Mucosa of rectum (tissue), 2 donors: ENCODE data around the gene ZNF397.
A peak's percentile ranks its signal among the peaks of the same experiment; 100 is the strongest.

Experiments used
- H3K27ac ChIP-seq, 2 donors: one replicate each; pipeline ENCODE4 v1.7.0; 2013; ENCODE audit warnings: inconsistent platforms in 2 of 2, low read depth in 2 of 2, low read length in 2 of 2
- H3K27me3 ChIP-seq, 2 donors: one replicate each; pipeline ENCODE4 v1.7.0; 2013; ENCODE audit warnings: low read length in 2 of 2; ENCODE audit not compliant: control insufficient read depth in 2 of 2, insufficient read depth in 2 of 2
- H3K36me3 ChIP-seq, 2 donors: one replicate each; pipeline ENCODE4 v1.7.0; 2013; ENCODE audit warnings: low read length in 2 of 2; ENCODE audit not compliant: control insufficient read depth in 2 of 2, insufficient read depth in 2 of 2
- H3K4me1 ChIP-seq, 2 donors: one replicate each; pipeline ENCODE4 v1.7.0; 2013; ENCODE audit warnings: low read length in 2 of 2, mild to moderate bottlenecking in 1 of 2; ENCODE audit not compliant: control insufficient read depth in 2 of 2, insufficient read depth in 2 of 2
- H3K4me3 ChIP-seq, 2 donors: one replicate each; pipeline ENCODE4 v1.7.0; 2013; ENCODE audit warnings: low read length in 2 of 2
- H3K9ac ChIP-seq, 2 donors: one replicate each; pipeline ENCODE4 v1.7.0; 2013; ENCODE audit warnings: low read length in 2 of 2, low read depth in 1 of 2, mild to moderate bottlenecking in 1 of 2
- H3K9me3 ChIP-seq, 2 donors: one replicate each; pipeline ENCODE4 v1.7.0; 2013; ENCODE audit warnings: low read length in 2 of 2; ENCODE audit not compliant: control insufficient read depth in 2 of 2
- donor health status: healthy.
- donor health status: Normal muscosa, but diverticular disease.

The ZNF397 gene

DNA sequence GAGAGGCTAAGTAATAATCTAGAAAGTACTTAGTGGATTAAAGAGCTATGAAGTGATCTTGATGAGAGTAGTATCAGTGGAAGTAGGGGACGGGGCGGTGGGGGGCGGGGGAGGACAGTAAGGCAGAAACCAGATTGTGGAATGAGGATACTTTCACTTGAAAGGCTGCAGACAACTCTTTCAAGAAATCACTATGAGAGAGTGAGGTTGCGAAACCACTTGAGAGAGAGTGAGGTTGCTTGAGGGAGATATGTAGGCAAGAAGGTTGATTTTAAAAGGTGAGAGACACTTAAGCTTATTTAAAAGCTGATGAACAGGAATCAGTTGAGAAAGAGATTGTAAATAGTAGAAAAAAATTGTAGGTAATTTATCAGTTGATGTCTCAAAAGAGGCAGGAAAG lies 3.8 kb downstream of the ZNF397 start:
- peaks cover 47 to 60% of the 10 kb centered on the region in 2 donors for H3K36me3 ChIP-seq
- no peaks in the 10 kb centered on the region for H3K27me3 ChIP-seq
- no peak overlapping the region for H3K9ac ChIP-seq
- H3K27ac ChIP-seq: no peak overlapping the region
- no peak overlapping the region for H3K4me3 ChIP-seq
- H3K4me1 ChIP-seq: peaks cover 2 to 9% of the 10 kb centered on the region in 2 donors
- H3K9me3 ChIP-seq: no peaks in the 10 kb centered on the region

DNA sequence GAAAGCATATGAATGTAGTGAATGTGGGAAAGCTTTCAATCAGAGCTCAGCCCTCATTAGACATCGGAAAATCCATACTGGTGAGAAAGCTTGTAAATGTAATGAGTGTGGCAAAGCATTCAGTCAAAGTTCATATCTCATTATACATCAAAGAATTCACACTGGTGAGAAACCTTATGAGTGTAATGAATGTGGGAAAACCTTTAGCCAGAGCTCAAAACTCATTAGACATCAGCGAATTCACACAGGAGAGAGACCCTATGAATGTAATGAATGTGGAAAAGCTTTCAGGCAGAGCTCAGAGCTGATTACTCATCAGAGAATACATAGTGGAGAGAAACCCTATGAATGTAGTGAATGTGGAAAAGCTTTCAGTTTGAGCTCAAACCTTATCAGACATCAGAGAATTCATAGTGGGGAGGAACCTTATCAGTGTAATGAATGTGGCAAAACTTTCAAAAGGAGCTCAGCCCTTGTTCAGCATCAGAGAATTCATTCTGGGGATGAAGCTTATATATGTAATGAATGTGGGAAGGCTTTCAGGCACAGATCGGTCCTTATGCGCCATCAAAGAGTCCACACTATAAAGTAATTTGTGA lies 5.0 kb downstream of the ZNF397 start:
- H3K9me3 ChIP-seq: no peaks in the 10 kb centered on the region
- no peak overlapping the region for H3K27ac ChIP-seq
- no peak overlapping the region for H3K4me3 ChIP-seq
- no peaks in the 10 kb centered on the region for H3K27me3 ChIP-seq
- peaks cover 0 to 6% of the 10 kb centered on the region in 2 donors for H3K4me1 ChIP-seq
- H3K9ac ChIP-seq: no peak overlapping the region
- H3K36me3 ChIP-seq: peaks cover 50 to 69% of the 10 kb centered on the region in 2 donors

DNA sequence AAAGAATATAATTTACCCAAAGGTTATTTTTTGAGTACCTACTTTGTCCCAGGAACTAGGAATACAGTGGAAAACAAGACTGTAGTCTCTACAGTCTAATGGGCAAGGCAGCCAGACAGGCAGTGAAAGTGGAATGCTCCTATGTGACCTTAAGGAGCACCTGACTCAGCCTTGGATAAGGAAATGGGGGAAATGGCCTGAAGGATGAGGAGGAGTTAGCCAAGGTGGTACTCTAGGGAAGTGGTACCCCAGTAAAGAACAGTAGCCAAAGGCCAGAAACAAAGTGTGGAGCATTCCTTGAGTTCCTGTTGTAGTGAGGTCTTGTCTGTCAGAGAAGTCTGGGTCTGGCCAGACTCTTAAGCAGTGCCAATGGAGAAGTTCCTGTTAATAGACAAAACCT lies 6.0 kb downstream of the ZNF397 start:
- H3K27ac ChIP-seq: no peak overlapping the region

DNA sequence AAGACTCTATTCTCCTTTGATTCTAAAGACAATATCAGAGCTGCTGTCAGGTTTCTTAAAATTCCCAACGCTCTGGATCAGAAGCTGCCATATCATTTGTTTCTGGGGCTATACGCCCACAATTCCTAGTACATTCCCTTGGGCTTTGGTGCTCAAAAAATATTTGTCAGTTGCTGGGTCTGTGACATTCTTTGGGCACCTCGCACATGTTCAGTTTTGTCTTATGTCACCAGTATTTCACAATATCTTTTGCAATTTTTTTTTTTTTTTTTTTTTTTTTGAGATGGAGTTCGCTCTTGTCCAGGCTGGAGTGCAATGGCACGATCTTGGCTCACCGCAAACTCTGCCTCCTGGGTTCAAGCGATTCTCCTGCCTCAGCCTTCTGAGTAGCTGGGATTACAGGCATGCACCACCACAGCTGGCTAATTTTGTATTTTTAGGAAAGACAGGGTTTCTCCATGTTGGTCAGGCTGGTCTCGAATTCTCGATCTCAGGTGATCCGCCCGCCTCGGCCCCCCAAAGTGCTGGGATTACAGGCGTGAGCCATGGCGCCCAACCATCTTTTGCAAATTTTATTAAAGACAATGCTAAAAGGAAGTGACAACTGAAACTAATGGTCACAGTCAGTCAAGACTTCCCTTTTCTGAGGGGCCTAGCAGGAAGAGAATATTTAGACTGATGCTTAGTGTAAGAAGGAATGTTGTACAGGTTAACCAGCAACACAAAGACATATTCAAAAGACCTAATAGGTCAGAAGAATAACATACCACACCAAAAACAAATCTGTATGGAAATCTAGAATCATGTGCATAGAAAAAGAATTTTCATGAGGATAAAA lies 6.8 kb downstream of the ZNF397 start:
- Histone ChIP-seq H3K9me3 (no peaks in the 10 kb centered on the region), H3K4me1 (no peaks in the 10 kb centered on the region), H3K27ac (no peak overlapping the region), H3K36me3 (peaks cover 50 to 73% of the 10 kb centered on the region in 2 donors), H3K4me3 (no peak overlapping the region), H3K9ac (no peak overlapping the region), H3K27me3 (no peaks in the 10 kb centered on the region)

More for the DNA sequence above, 6.0 kb downstream of the ZNF397 start:
- Histone ChIP-seq H3K4me1 (peaks cover 0 to 2% of the 10 kb centered on the region in 2 donors), H3K4me3 (no peak overlapping the region), H3K36me3 (peaks cover 50 to 76% of the 10 kb centered on the region in 2 donors), H3K27me3 (no peaks in the 10 kb centered on the region), H3K9me3 (no peaks in the 10 kb centered on the region), H3K9ac (no peak overlapping the region)

DNA sequence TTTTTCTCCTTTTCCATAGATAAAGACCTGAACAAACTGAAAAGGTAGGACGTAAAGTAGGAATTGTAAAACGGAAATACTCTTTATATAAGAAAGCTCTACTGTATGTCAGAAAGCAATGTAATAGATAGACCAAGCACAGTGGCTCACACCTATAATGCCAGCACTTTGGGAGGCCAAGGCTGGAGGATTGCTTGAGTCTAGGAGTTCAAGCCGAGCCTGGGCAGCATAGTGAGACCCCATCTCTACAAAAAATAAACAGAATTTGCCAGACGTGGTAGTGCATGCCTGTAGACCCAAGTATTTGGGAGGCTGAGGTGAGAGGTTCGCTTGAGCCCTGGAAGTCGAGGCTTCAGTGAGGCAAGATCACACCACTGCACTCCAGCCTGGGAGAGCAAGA lies 7.6 kb downstream of the ZNF397 start:
- peaks cover 46 to 72% of the 10 kb centered on the region in 2 donors for H3K36me3 ChIP-seq
- H3K4me3 ChIP-seq: no peak overlapping the region
- peaks cover 2 to 3% of the 10 kb centered on the region in 2 donors for H3K9me3 ChIP-seq
- no peak overlapping the region for H3K9ac ChIP-seq
- no peaks in the 10 kb centered on the region for H3K4me1 ChIP-seq
- H3K27me3 ChIP-seq: no peaks in the 10 kb centered on the region
- H3K27ac ChIP-seq: no peak overlapping the region

DNA sequence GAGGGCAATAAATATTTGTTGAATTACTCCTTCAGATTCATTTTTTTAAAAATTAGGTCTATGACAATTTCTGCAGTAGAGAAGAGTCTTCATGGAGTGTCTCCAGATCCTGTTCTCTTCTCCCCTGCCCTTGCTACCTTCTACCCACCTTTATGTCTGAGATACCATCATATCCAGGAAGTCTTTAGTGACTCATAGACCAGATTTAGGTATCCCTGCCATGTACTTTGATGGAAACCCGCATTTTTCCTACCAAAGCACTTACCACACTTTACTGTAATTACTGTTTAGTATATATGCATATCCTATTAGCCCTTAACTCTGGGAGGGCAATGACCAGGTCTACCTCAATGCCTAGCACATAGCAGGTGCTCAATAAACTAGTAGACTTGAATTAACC lies 11.6 kb downstream of the ZNF397 start:
- H3K4me3 ChIP-seq: no peak overlapping the region
- no peak overlapping the region for H3K27ac ChIP-seq
- peaks cover 25 to 44% of the 10 kb centered on the region in 2 donors for H3K36me3 ChIP-seq
- peaks cover 2 to 7% of the 10 kb centered on the region in 2 donors for H3K9me3 ChIP-seq
- H3K9ac ChIP-seq: no peak overlapping the region
- H3K27me3 ChIP-seq: no peaks in the 10 kb centered on the region
- H3K4me1 ChIP-seq: no peaks in the 10 kb centered on the region

DNA sequence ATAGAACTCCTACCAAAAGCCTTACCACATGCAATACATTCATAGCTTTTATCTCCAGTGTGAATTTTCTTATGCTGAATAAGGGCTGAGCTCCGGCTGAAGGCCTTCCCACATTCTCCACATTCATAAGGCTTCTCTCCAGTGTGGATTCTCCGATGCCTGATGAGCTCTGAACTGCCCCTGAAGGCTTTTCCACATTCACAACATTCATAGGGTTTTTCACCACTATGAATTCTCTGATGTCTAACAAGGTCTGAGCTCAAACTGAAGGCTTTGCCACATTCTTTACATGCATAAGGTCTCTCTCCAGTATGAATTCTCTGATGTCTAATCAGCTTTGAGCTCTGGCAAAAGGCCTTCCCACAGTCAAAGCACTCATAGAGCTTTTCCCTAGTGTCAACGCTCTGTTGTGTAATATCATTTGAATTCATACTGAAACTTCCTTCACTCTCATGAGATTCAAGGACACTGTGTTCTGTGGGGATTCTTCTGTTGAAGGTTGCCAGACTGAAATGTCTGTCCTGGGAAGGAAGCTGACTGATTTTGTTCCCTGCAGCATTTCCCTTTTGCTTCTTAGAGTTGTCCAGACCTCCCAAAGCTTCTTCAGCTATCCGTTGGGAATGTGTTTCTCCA lies 12.9 kb downstream of the ZNF397 start:
- Histone ChIP-seq H3K27ac (no peak overlapping the region), H3K4me3 (no peak overlapping the region)

DNA sequence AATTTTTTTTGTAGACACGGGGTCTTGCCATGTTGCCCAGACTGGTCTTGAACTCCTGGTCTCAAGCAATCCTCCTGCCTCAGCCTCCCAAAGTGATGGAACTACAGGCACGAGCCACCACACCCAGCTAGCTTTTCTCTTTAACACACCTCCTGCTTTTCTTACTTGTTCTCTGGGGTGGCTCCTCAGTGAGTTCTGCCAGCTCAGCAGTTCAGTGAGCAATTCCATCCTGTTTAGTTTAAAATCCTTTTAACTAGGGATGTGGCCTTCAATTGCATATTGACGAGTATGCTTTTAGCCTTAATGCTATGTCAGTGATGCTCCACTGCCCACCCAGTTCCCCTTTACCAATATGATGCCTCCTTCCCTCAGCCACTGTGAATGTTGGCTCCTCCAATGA lies 16.1 kb downstream of the ZNF397 start:
- no peak overlapping the region for H3K4me3 ChIP-seq
- H3K9me3 ChIP-seq: peaks cover 2 to 7% of the 10 kb centered on the region in 2 donors
- no peak overlapping the region for H3K9ac ChIP-seq
- peaks cover 13 to 17% of the 10 kb centered on the region in 2 donors for H3K36me3 ChIP-seq
- peaks cover 0 to 3% of the 10 kb centered on the region in 2 donors for H3K4me1 ChIP-seq
- H3K27ac ChIP-seq: no peak overlapping the region
- no peaks in the 10 kb centered on the region for H3K27me3 ChIP-seq

More for the DNA sequence above, 12.9 kb downstream of the ZNF397 start:
- peaks cover 18 to 38% of the 10 kb centered on the region in 2 donors for H3K36me3 ChIP-seq
- no peak overlapping the region for H3K9ac ChIP-seq
- peaks cover 2 to 7% of the 10 kb centered on the region in 2 donors for H3K9me3 ChIP-seq
- H3K27me3 ChIP-seq: no peaks in the 10 kb centered on the region
- H3K4me1 ChIP-seq: no peaks in the 10 kb centered on the region

DNA sequence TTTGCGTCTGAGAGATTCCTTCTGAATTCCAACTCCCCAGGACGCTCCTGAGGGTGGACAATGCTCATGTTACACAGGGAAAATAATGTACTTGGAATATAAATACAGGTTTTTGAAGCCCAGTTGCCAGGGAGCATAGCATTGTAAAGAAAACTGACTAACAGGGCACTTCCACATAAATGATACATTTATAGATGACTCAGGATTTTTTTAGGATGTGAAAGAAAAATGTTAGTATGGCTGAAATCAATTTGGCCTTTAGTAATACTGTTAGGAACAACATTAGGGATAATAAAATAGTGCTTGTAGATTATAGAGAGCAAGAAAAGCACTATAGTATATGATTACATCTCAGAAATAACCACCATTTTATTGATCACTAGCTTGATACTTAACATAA lies 23.6 kb downstream of the ZNF397 start:
- Histone ChIP-seq H3K9me3 (no peaks in the 10 kb centered on the region), H3K9ac (no peak overlapping the region), H3K27ac (no peak overlapping the region), H3K27me3 (no peaks in the 10 kb centered on the region), H3K36me3 (peaks cover 3 to 4% of the 10 kb centered on the region in 2 donors), H3K4me3 (no peak overlapping the region), H3K4me1 (no peaks in the 10 kb centered on the region)

DNA sequence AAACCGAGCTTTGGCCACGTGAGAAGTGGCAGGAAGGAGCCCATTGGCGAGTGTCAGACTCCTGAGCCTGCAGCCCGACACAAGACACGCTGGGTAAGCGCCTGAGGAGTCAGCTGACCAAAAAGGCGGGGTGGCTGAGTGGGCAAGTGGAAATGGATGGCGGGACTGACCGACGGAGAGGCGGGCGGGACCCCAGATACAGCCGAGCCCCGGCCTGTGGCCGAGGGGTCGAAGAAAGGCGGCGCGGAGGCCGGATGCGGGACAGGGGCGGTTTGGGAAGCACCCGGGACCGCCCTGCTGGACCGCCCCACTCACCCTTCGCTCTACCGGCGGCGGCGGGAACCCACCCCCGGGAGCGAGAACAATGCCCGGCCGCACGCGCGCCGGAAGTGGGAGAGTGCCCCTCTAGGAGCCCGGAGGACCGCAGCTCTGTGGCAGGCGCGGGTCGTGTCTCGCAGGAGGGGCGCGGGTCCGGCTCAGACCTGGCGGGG lies 26.4 kb downstream of the ZNF397 start:
- Histone ChIP-seq H3K27ac (peak overlapping the region; percentile 67 to 80), H3K36me3 (peaks cover 3 to 4% of the 10 kb centered on the region in 2 donors), H3K9me3 (no peaks in the 10 kb centered on the region), H3K4me3 (peak overlapping the region; percentile 73 to 75), H3K4me1 (no peaks in the 10 kb centered on the region), H3K27me3 (no peaks in the 10 kb centered on the region), H3K9ac (peak overlapping the region; percentile 27 to 64)
